ENCODE data around the gene PPME1.

Gene PPME1

GRCh38 chr11:74284466-74284865, 113.4 kb downstream of the PPME1 start:
- no peaks in the 10 kb centered on the region for H3K9me3 ChIP-seq (ENCODE audit: control insufficient read depth, insufficient read depth, low read length)
- H3K4me2 ChIP-seq (ENCODE audit: low read length): no peak overlapping the region
- H3K27ac ChIP-seq (ENCODE audit: low read depth, low read length): no peak overlapping the region

GRCh38 chr11:74288161-74288560, 117.1 kb downstream of the PPME1 start:
- no peaks in the 10 kb centered on the region for H3K79me2 ChIP-seq (ENCODE audit: control insufficient read depth, low read length)
- TF ChIP-seq EZH2phosphoT487 (IDR thresholded peaks at IDR 0.05; ENCODE audit: borderline replicate concordance, low read length): no peak
- TF ChIP-seq CTCF (IDR thresholded peaks at IDR 0.05; ENCODE audit: low read depth, low read length, poor library complexity, severe bottlenecking): no peak
- H4K20me1 ChIP-seq (ENCODE audit: control insufficient read depth, insufficient read depth, low read depth, low read length): no peaks in the 10 kb centered on the region
- no peak overlapping the region for H3K4me3 ChIP-seq (ENCODE audit: low read length)
- no peak overlapping the region for H3K27ac ChIP-seq (ENCODE audit: low read depth, low read length)
- H3K9me3 ChIP-seq (ENCODE audit: control insufficient read depth, insufficient read depth, low read length): no peaks in the 10 kb centered on the region
- H3K4me2 ChIP-seq (ENCODE audit: low read length): no peak overlapping the region
- H3K27me3 ChIP-seq (ENCODE audit: control insufficient read depth, low read length): peaks cover 10% of the 10 kb centered on the region
- no peaks in the 10 kb centered on the region for H3K9me2 ChIP-seq (replicated peaks; ENCODE audit: control insufficient read depth, low read length)
- no peaks in the 10 kb centered on the region for H3K4me1 ChIP-seq (ENCODE audit: control insufficient read depth, low read length)
- H3F3A ChIP-seq (ENCODE audit: control insufficient read depth, insufficient read depth): no peaks in the 10 kb centered on the region
- H3K36me3 ChIP-seq (ENCODE audit: control insufficient read depth, low read length): no peaks in the 10 kb centered on the region

More at GRCh38 chr11:74284466-74284865, 113.4 kb downstream of the PPME1 start:
- TF ChIP-seq CTCF (IDR thresholded peaks at IDR 0.05; ENCODE audit: low read depth, low read length, poor library complexity, severe bottlenecking): no peak
- TF ChIP-seq EZH2phosphoT487 (IDR thresholded peaks at IDR 0.05; ENCODE audit: borderline replicate concordance, low read length): no peak
- Histone ChIP-seq H3K79me2 (ENCODE audit: control insufficient read depth, low read length) (no peaks in the 10 kb centered on the region), H3K4me3 (ENCODE audit: low read length) (no peak overlapping the region), H4K20me1 (ENCODE audit: control insufficient read depth, insufficient read depth, low read depth, low read length) (no peaks in the 10 kb centered on the region), H3K36me3 (ENCODE audit: control insufficient read depth, low read length) (no peaks in the 10 kb centered on the region), H3F3A (ENCODE audit: control insufficient read depth, insufficient read depth) (no peaks in the 10 kb centered on the region), H3K4me1 (ENCODE audit: control insufficient read depth, low read length) (no peaks in the 10 kb centered on the region), H3K27me3 (ENCODE audit: control insufficient read depth, low read length) (peaks cover 10% of the 10 kb centered on the region), H3K9me2 (replicated peaks; ENCODE audit: control insufficient read depth, low read length) (no peaks in the 10 kb centered on the region)

- no peak overlapping the region for H3K4me2 ChIP-seq (ENCODE audit: low read length)
- no peaks in the 10 kb centered on the region for H3K36me3 ChIP-seq (ENCODE audit: control insufficient read depth, low read length)
- no peaks in the 10 kb centered on the region for H3K79me2 ChIP-seq (ENCODE audit: control insufficient read depth, low read length)
- H3K4me3 ChIP-seq (ENCODE audit: low read length): no peak overlapping the region
- H3K9me2 ChIP-seq (replicated peaks; ENCODE audit: control insufficient read depth, low read length): no peaks in the 10 kb centered on the region
- no peaks in the 10 kb centered on the region for H3K9me3 ChIP-seq (ENCODE audit: control insufficient read depth, insufficient read depth, low read length)
- no peaks in the 10 kb centered on the region for H3F3A ChIP-seq (ENCODE audit: control insufficient read depth, insufficient read depth)
- no peaks in the 10 kb centered on the region for H4K20me1 ChIP-seq (ENCODE audit: control insufficient read depth, insufficient read depth, low read depth, low read length)
- H3K4me1 ChIP-seq (ENCODE audit: control insufficient read depth, low read length): no peaks in the 10 kb centered on the region
- TF ChIP-seq EZH2phosphoT487 (IDR thresholded peaks at IDR 0.05; ENCODE audit: borderline replicate concordance, low read length) (no peak), CTCF (IDR thresholded peaks at IDR 0.05; ENCODE audit: low read depth, low read length, poor library complexity, severe bottlenecking) (no peak)
- peaks cover 10% of the 10 kb centered on the region for H3K27me3 ChIP-seq (ENCODE audit: control insufficient read depth, low read length)
- H3K27ac ChIP-seq (ENCODE audit: low read depth, low read length): no peak overlapping the region
Measured at GRCh38 chr11:74288911-74289310, 117.8 kb downstream of the PPME1 start.

- Histone ChIP-seq H3K9me3 (ENCODE audit: control insufficient read depth, insufficient read depth, low read length) (no peaks in the 10 kb centered on the region), H3K79me2 (ENCODE audit: control insufficient read depth, low read length) (no peaks in the 10 kb centered on the region), H3K4me3 (ENCODE audit: low read length) (no peak overlapping the region), H4K20me1 (ENCODE audit: control insufficient read depth, insufficient read depth, low read depth, low read length) (no peaks in the 10 kb centered on the region), H3K4me1 (ENCODE audit: control insufficient read depth, low read length) (no peaks in the 10 kb centered on the region), H3K9me2 (replicated peaks; ENCODE audit: control insufficient read depth, low read length) (no peaks in the 10 kb centered on the region), H3F3A (ENCODE audit: control insufficient read depth, insufficient read depth) (no peaks in the 10 kb centered on the region), H3K27me3 (ENCODE audit: control insufficient read depth, low read length) (peaks cover 4% of the 10 kb centered on the region), H3K4me2 (ENCODE audit: low read length) (no peak overlapping the region), H3K27ac (ENCODE audit: low read depth, low read length) (no peak overlapping the region), H3K36me3 (ENCODE audit: control insufficient read depth, low read length) (no peaks in the 10 kb centered on the region)
- TF ChIP-seq CTCF (IDR thresholded peaks at IDR 0.05; ENCODE audit: low read depth, low read length, poor library complexity, severe bottlenecking) (no peak), EZH2phosphoT487 (IDR thresholded peaks at IDR 0.05; ENCODE audit: borderline replicate concordance, low read length) (no peak)
Measured at GRCh38 chr11:74297484-74297883, 126.4 kb downstream of the PPME1 start.
